H9 (cell line): ENCODE measurements around the gene CCDC93. TPM values are rescaled to one million over a fixed set of nuclear protein-coding genes. Genes with fewer than 3 reads are reported as not detected.

ENCODE experiments used
- DNase-seq: peaks from one replicate; pipeline ENCODE4 v3.0.0-alpha.2; 2017
- H2AFZ ChIP-seq: one replicate; pipeline ENCODE4 v1.6.1; 2013; ENCODE audit warnings: mild to moderate bottlenecking, low read length, control low read depth, moderate library complexity
- H2AK5ac ChIP-seq: 2 replicates; pipeline ENCODE4 v1.6.1; 2013; ENCODE audit warnings: low read length, control low read depth, mixed read lengths; ENCODE audit not compliant: insufficient read length
- H2BK120ac ChIP-seq: one replicate; pipeline ENCODE4 v1.6.1; 2013; ENCODE audit warnings: low read depth, mild to moderate bottlenecking, low read length, control low read depth, inconsistent platforms; ENCODE audit not compliant: poor library complexity, severe bottlenecking
- H2BK12ac ChIP-seq: 2 replicates; pipeline ENCODE4 v1.6.1; 2013; ENCODE audit warnings: low read length, control low read depth, mixed read lengths, low read depth; ENCODE audit not compliant: insufficient read length
- H2BK15ac ChIP-seq: 2 replicates; pipeline ENCODE4 v1.6.1; 2013; ENCODE audit warnings: low read depth, low read length, control low read depth
- H2BK20ac ChIP-seq: one replicate; pipeline ENCODE4 v1.6.1; 2013; ENCODE audit warnings: low read depth, mild to moderate bottlenecking, low read length, control low read depth, inconsistent platforms; ENCODE audit not compliant: poor library complexity, severe bottlenecking
- H2BK5ac ChIP-seq: 2 replicates; pipeline ENCODE4 v1.6.1; 2013; ENCODE audit warnings: low read length, control low read depth, mixed read lengths; ENCODE audit not compliant: insufficient read length
- H3K14ac ChIP-seq: 2 replicates; pipeline ENCODE4 v1.6.1; 2013; ENCODE audit warnings: low read length, control low read depth; ENCODE audit not compliant: insufficient read depth
- H3K18ac ChIP-seq: 2 replicates; pipeline ENCODE4 v1.6.1; 2013; ENCODE audit warnings: low read depth, mild to moderate bottlenecking, mixed read lengths, low read length, control low read depth; ENCODE audit not compliant: insufficient read length
- H3K23ac ChIP-seq: 2 replicates; pipeline ENCODE4 v1.6.1; 2013; ENCODE audit warnings: low read length, control low read depth, mixed read lengths, low read depth; ENCODE audit not compliant: insufficient read length
- H3K23me2 ChIP-seq: 2 replicates; pipeline ENCODE4 v1.6.1; 2013; ENCODE audit warnings: low read depth, mild to moderate bottlenecking, mixed read lengths, low read length, control low read depth; ENCODE audit not compliant: insufficient read length, poor library complexity, severe bottlenecking
- H3K27ac ChIP-seq: 2 replicates; pipeline ENCODE4 v1.5.1; 2013; ENCODE audit warnings: low read length, control low read depth, mixed read lengths, low read depth; ENCODE audit not compliant: insufficient read length
- H3K27me3 ChIP-seq: 2 replicates; pipeline ENCODE4 v1.6.1; 2013; ENCODE audit warnings: low read length, control low read depth, inconsistent platforms; ENCODE audit not compliant: insufficient read depth
- H3K4ac ChIP-seq: 2 replicates; pipeline ENCODE4 v1.6.1; 2013; ENCODE audit warnings: low read depth, mild to moderate bottlenecking, control low read depth, inconsistent platforms, low read length, moderate library complexity
- H3K4me1 ChIP-seq: 2 replicates; pipeline ENCODE4 v1.6.1; 2013; ENCODE audit warnings: low read length, control low read depth, inconsistent platforms; ENCODE audit not compliant: insufficient read depth
- H3K4me2 ChIP-seq: 2 replicates; pipeline ENCODE4 v1.6.1; 2013; ENCODE audit warnings: low read length, control low read depth, mixed read lengths; ENCODE audit not compliant: insufficient read length, insufficient read depth
- H3K56ac ChIP-seq: 2 replicates; pipeline ENCODE4 v1.6.1; 2013; ENCODE audit warnings: low read depth, mild to moderate bottlenecking, mixed read lengths, low read length, control low read depth; ENCODE audit not compliant: insufficient read length
- H3K79me1 ChIP-seq: 2 replicates; pipeline ENCODE4 v1.6.1; 2013; ENCODE audit warnings: low read depth, mild to moderate bottlenecking, moderate library complexity, low read length, control low read depth, inconsistent platforms; ENCODE audit not compliant: insufficient read depth, poor library complexity, severe bottlenecking
- H3K79me2 ChIP-seq: 2 replicates; pipeline ENCODE4 v1.6.1; 2013; ENCODE audit warnings: low read length, control low read depth, inconsistent platforms; ENCODE audit not compliant: insufficient read depth
- H3K9ac ChIP-seq: 2 replicates; pipeline ENCODE4 v1.6.1; 2013; ENCODE audit warnings: low read length, control low read depth, mixed read lengths; ENCODE audit not compliant: insufficient read length; ENCODE audit errors: extremely low read depth
- H3K9me3 ChIP-seq: one replicate; pipeline ENCODE4 v1.6.1; 2013; ENCODE audit warnings: low read depth, low read length, inconsistent platforms; ENCODE audit not compliant: control insufficient read depth
- H3T11ph ChIP-seq: one replicate; pipeline ENCODE4 v1.6.1; 2013; ENCODE audit warnings: mild to moderate bottlenecking, low read length, control low read depth, inconsistent platforms
- H4K20me1 ChIP-seq: one replicate; pipeline ENCODE4 v1.6.1; 2013; ENCODE audit not compliant: control insufficient read depth, insufficient read length, insufficient read depth
- H4K5ac ChIP-seq: 2 replicates; pipeline ENCODE4 v1.6.1; 2013; ENCODE audit warnings: low read depth, mild to moderate bottlenecking, mixed read lengths, low read length, control low read depth; ENCODE audit not compliant: insufficient read length
- H4K8ac ChIP-seq: replicated peaks from 2 replicates; pipeline ENCODE4 v1.6.1; 2013; ENCODE audit warnings: low read length, control low read depth, mixed read lengths, low read depth; ENCODE audit not compliant: insufficient read length
- H4K91ac ChIP-seq: 2 replicates; pipeline ENCODE4 v1.6.1; 2013; ENCODE audit warnings: low read depth, mild to moderate bottlenecking, moderate library complexity, mixed read lengths, low read length, control low read depth; ENCODE audit not compliant: insufficient read length
- H3K27ac Mint-ChIP-seq, 3 experiments: 2 replicates in 2 of 3; 3 replicates in 1 of 3; pipeline ENCODE4 v1.8.0; 2020 to 2021; ENCODE audit warnings: mixed read lengths in 3 of 3, mild to moderate bottlenecking in 1 of 3, moderate library complexity in 1 of 3
- H3K27me3 Mint-ChIP-seq: 2 replicates; pipeline ENCODE4 v1.8.0; 2021; ENCODE audit warnings: low read depth, mild to moderate bottlenecking, moderate library complexity, mixed read lengths
- H3K36me3 Mint-ChIP-seq, 3 experiments: 2 replicates in 2 of 3; 3 replicates in 1 of 3; pipeline ENCODE4 v1.8.0; 2020 to 2021; ENCODE audit warnings: low read depth in 3 of 3, mixed read lengths in 3 of 3; ENCODE audit not compliant: insufficient read depth in 1 of 3
- H3K4me1 Mint-ChIP-seq, 2 experiments: 2 replicates each; pipeline ENCODE4 v1.8.0; 2020; ENCODE audit warnings: mixed read lengths in 2 of 2
- H3K4me3 Mint-ChIP-seq, 2 experiments: 2 replicates in 1 of 2; 3 replicates in 1 of 2; pipeline ENCODE4 v1.8.0; 2020 to 2021; ENCODE audit warnings: mild to moderate bottlenecking in 2 of 2, mixed read lengths in 2 of 2, moderate library complexity in 1 of 2
- H3K9me3 Mint-ChIP-seq, 2 experiments: 2 replicates in 1 of 2; 3 replicates in 1 of 2; pipeline ENCODE4 v1.8.0; 2020; ENCODE audit warnings: mild to moderate bottlenecking in 2 of 2, mixed read lengths in 2 of 2, moderate library complexity in 1 of 2
- WGBS: extraction: QIAGEN DNeasy Blood & Tissue Kit; methylation state at CpG from one replicate; pipeline ENCODE4 v1.1.7; 2013; ENCODE audit warnings: missing lambda C conversion rate, low lambda C conversion rate, mixed read lengths; ENCODE audit not compliant: insufficient read length; ENCODE audit errors: extremely low coverage; 5-methylcytosine and 5-hydroxymethylcytosine counted together
- total RNA-seq: library from RNA; stranded (reverse); gene quantifications from 2 replicates; pipeline ENCODE4 v1.2.1, GENCODE V29; 2021
- TF ChIP-seq, protein P1 (sequence below): fragments of 200-600 bp; sonication (generic); conservative IDR thresholded peaks from 3 replicates; pipeline ENCODE4 v1.8.0; 2021; ENCODE audit warnings: antibody characterized with exemption, mild to moderate bottlenecking

CCDC93 gene
- total RNA-seq, 1 experiment from 2014 or later: 16.4 TPM

DNA sequence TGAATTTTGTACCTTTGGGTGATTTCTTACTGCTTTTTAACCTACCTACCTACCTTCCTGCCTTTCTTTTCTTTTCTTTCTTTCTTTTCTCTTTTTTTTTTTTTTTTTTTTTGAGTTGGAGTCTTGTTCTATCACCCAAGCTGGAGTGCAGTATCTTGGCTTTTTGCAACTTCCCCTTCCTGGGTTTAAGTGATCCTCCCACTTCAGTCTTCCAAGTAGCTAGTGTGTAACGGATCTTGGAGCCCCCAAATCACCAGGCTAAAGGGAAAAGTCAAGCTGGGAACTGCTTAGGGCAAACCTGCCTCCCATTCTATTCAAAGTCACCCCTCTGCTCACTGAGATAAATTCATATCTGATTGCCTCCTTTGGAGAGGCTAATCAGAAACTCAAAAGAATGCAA is 138.1 kb downstream of the CCDC93 start:
- H2AFZ ChIP-seq: no peak overlapping the region
- H3K9me3 ChIP-seq: no peaks in the 10 kb centered on the region
- WGBS: no CpG with 5 or more reads among the region's 1 CpG
- H3K9ac ChIP-seq: no peak overlapping the region
- H2BK20ac ChIP-seq: no peak overlapping the region
- no peak overlapping the region for H3K27ac Mint-ChIP-seq
- H3K23me2 ChIP-seq: no peaks in the 10 kb centered on the region
- H2BK120ac ChIP-seq: no peak overlapping the region
- H3K9me3 Mint-ChIP-seq: no peaks in the 10 kb centered on the region
- H3K27me3 Mint-ChIP-seq: peaks cover 26% of the 10 kb centered on the region
- H2BK5ac ChIP-seq: no peak overlapping the region
- no peaks in the 10 kb centered on the region for H3K79me1 ChIP-seq
- H2BK15ac ChIP-seq: no peak overlapping the region
- H4K20me1 ChIP-seq: no peaks in the 10 kb centered on the region
- no peak overlapping the region for H4K91ac ChIP-seq
- H4K5ac ChIP-seq: no peak overlapping the region
- no peaks in the 10 kb centered on the region for H3K27me3 ChIP-seq
- TF ChIP-seq, protein P1, sequence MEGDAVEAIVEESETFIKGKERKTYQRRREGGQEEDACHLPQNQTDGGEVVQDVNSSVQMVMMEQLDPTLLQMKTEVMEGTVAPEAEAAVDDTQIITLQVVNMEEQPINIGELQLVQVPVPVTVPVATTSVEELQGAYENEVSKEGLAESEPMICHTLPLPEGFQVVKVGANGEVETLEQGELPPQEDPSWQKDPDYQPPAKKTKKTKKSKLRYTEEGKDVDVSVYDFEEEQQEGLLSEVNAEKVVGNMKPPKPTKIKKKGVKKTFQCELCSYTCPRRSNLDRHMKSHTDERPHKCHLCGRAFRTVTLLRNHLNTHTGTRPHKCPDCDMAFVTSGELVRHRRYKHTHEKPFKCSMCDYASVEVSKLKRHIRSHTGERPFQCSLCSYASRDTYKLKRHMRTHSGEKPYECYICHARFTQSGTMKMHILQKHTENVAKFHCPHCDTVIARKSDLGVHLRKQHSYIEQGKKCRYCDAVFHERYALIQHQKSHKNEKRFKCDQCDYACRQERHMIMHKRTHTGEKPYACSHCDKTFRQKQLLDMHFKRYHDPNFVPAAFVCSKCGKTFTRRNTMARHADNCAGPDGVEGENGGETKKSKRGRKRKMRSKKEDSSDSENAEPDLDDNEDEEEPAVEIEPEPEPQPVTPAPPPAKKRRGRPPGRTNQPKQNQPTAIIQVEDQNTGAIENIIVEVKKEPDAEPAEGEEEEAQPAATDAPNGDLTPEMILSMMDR: no peak
- H3K27ac ChIP-seq: no peak overlapping the region
- no peak for DNase-seq
- no peaks in the 10 kb centered on the region for H3K79me2 ChIP-seq
- H3K23ac ChIP-seq: no peak overlapping the region
- H3K36me3 Mint-ChIP-seq: no peaks in the 10 kb centered on the region
- no peak overlapping the region for H3K14ac ChIP-seq
- H3K56ac ChIP-seq: no peak overlapping the region
- no peak overlapping the region for H3K4me2 ChIP-seq
- H3K4ac ChIP-seq: no peak overlapping the region
- H3K4me1 ChIP-seq: no peaks in the 10 kb centered on the region
- H3K4me1 Mint-ChIP-seq: no peaks in the 10 kb centered on the region
- no peak overlapping the region for H3T11ph ChIP-seq
- no peak overlapping the region for H3K18ac ChIP-seq
- no peak overlapping the region for H2BK12ac ChIP-seq
- no peak overlapping the region for H2AK5ac ChIP-seq
- no peak overlapping the region for H3K4me3 Mint-ChIP-seq
- H4K8ac ChIP-seq: no peak overlapping the region

Other genes with a start within 250 kb of the CCDC93 start
- 114 and 115 TPM in 2 replicates for gene DDX18, start 199.4 kb downstream of the CCDC93 start, total RNA-seq
- gene INSIG2, start 74.4 kb upstream of the CCDC93 start, total RNA-seq: 7.8 and 8.7 TPM in 2 replicates